Measurements from ENCODE around the gene HSPB2. TPM values are rescaled to one million over a fixed set of nuclear protein-coding genes. Genes with fewer than 3 reads are reported as not detected.

Gene HSPB2
- total RNA-seq, 2 donors from 2014 or later = 0.25 to 2.2 TPM

GRCh38 chr11:111941963-111942362 lies 29.4 kb downstream of the HSPB2 start:
- no peaks in the 10 kb centered on the region for H3K36me3 ChIP-seq
- no peak overlapping the region for H3K9ac ChIP-seq (ENCODE audit: low read depth in 2 of 2, low read length in 2 of 2)
- H3K4me3 ChIP-seq = no peak overlapping the region
- H3K27me3 ChIP-seq = no peaks in the 10 kb centered on the region
- H3K9me3 ChIP-seq = no peaks in the 10 kb centered on the region
- intact Hi-C loops (cut with DNase I) = no loop called here
- DNase-seq = no peak
- H3K27ac ChIP-seq = no peak overlapping the region
- H3K4me1 ChIP-seq = no peaks in the 10 kb centered on the region
- no peak for TF ChIP-seq CTCF (IDR thresholded peaks at IDR 0.05)

DNA sequence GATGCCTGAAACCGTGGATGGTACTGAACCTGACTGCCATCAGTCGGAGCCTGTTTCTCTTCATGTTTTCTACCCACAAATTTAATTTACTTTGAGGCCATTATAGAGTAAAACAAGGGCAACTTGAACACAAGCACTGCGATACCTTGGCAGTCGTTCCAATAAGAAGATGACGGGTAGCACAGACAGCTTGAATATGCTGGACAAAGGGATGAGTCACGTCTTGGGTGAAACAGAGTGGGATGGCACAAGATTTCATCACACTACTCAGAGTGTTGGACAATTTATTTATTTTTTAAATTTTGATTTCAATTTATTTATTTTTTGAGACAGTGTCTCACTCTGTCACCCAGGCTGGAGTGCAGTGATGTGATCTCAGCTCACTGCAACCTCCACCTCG lies 30.3 kb downstream of the HSPB2 start:
- no peaks in the 10 kb centered on the region for H3K36me3 ChIP-seq
- DNase-seq = no peak
- intact Hi-C loops (cut with DNase I) = no loop called here
- H3K27ac ChIP-seq = no peak overlapping the region
- no peaks in the 10 kb centered on the region for H3K27me3 ChIP-seq
- H3K4me1 ChIP-seq = no peaks in the 10 kb centered on the region
- H3K9me3 ChIP-seq = no peaks in the 10 kb centered on the region
- H3K4me3 ChIP-seq = no peak overlapping the region
- no peak for TF ChIP-seq CTCF (IDR thresholded peaks at IDR 0.05)
- no peak overlapping the region for H3K9ac ChIP-seq (ENCODE audit: low read depth in 2 of 2, low read length in 2 of 2)

- no peak overlapping the region for H3K27ac ChIP-seq
- H3K36me3 ChIP-seq = no peaks in the 10 kb centered on the region
- no peak overlapping the region for H3K4me3 ChIP-seq
- intact Hi-C loops (cut with DNase I) = no loop called here
- H3K27me3 ChIP-seq = no peaks in the 10 kb centered on the region
- no peak for TF ChIP-seq CTCF (IDR thresholded peaks at IDR 0.05)
- no peaks in the 10 kb centered on the region for H3K4me1 ChIP-seq
- H3K9ac ChIP-seq (ENCODE audit: low read depth in 2 of 2, low read length in 2 of 2) = no peak overlapping the region
- no peaks in the 10 kb centered on the region for H3K9me3 ChIP-seq
- no peak for DNase-seq
Observed at GRCh38 chr11:111944139-111944538, 31.6 kb downstream of the HSPB2 start.

- Histone ChIP-seq H3K27me3 (no peaks in the 10 kb centered on the region), H3K9ac (ENCODE audit: low read depth in 2 of 2, low read length in 2 of 2) (no peak overlapping the region), H3K4me3 (no peak overlapping the region), H3K36me3 (no peaks in the 10 kb centered on the region), H3K27ac (no peak overlapping the region), H3K9me3 (no peaks in the 10 kb centered on the region), H3K4me1 (no peaks in the 10 kb centered on the region)
- DNase-seq = no peak
- no peak for TF ChIP-seq CTCF (IDR thresholded peaks at IDR 0.05)
- intact Hi-C loops (cut with DNase I) = no loop called here
Observed at GRCh38 chr11:111944651-111945051, 32.1 kb downstream of the HSPB2 start.

GRCh38 chr11:111945198-111945597 lies 32.7 kb downstream of the HSPB2 start:
- no peaks in the 10 kb centered on the region for H3K36me3 ChIP-seq
- H3K27ac ChIP-seq = no peak overlapping the region
- H3K9me3 ChIP-seq = no peaks in the 10 kb centered on the region
- no peaks in the 10 kb centered on the region for H3K27me3 ChIP-seq
- H3K4me3 ChIP-seq = no peak overlapping the region
- intact Hi-C loops (cut with DNase I) = no loop called here
- H3K4me1 ChIP-seq = no peaks in the 10 kb centered on the region
- H3K9ac ChIP-seq (ENCODE audit: low read depth in 2 of 2, low read length in 2 of 2) = no peak overlapping the region
- TF ChIP-seq CTCF (IDR thresholded peaks at IDR 0.05) = no peak
- no peak for DNase-seq

DNA sequence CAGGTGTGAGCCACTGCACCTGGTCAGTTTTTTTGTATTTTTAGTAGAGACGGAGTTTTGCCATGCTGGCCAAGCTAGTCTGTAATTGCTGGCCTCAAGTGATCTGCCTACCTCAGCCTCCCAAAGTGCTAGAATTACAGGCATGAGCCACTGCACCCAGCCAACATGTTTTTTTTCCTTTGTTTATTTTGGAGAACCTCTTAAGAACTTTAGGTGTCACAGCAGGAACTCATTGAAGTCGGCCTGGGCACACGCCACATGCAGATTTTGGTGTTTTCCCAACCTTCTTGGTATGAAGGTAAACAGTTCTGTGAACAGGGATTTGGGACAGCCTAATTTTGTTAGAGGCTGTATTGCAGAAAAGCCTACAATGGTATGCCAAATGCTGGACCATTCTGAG lies 34.0 kb downstream of the HSPB2 start:
- Histone ChIP-seq H3K36me3 (no peaks in the 10 kb centered on the region), H3K4me1 (no peaks in the 10 kb centered on the region), H3K9ac (ENCODE audit: low read depth in 2 of 2, low read length in 2 of 2) (no peak overlapping the region), H3K4me3 (no peak overlapping the region), H3K27me3 (no peaks in the 10 kb centered on the region), H3K27ac (no peak overlapping the region), H3K9me3 (no peaks in the 10 kb centered on the region)
- no peak for DNase-seq
- TF ChIP-seq CTCF (IDR thresholded peaks at IDR 0.05) = no peak
- intact Hi-C loops (cut with DNase I) = no loop called here

All from colonic mucosa (tissue), 4 donors.